GM23338 (cell line): ENCODE data around the gene DOCK7. TPM values are rescaled to one million over a fixed set of nuclear protein-coding genes. Genes with fewer than 3 reads are reported as not detected.

Source experiments
- ATAC-seq: fragments of 200-7000 bp; cut with Tn5 transposase; 3 replicates; pipeline ENCODE4 v1.9.1; 2020
- DNase-seq: peaks from one replicate; pipeline ENCODE4 v3.0.0-alpha.2; 2015; ENCODE audit warnings: low spot score
- H2AFZ ChIP-seq: fragments of 200-600 bp; sonication (generic); 2 replicates; pipeline ENCODE4 v1.8.0; 2016; ENCODE audit warnings: antibody characterized with exemption, mild to moderate bottlenecking, moderate library complexity
- H3F3A ChIP-seq: fragments of 200-600 bp; sonication (generic); replicated peaks from 2 replicates; pipeline ENCODE4 v1.8.0; 2017; ENCODE audit warnings: antibody characterized with exemption, mixed run types, low read depth
- H3K27ac ChIP-seq: fragments of 200-600 bp; sonication (generic); 2 replicates; pipeline ENCODE4 v1.6.1; 2016; ENCODE audit warnings: low read depth
- H3K27me3 ChIP-seq: fragments of 200-600 bp; sonication (generic); 2 replicates; pipeline ENCODE4 v1.8.0; 2016; ENCODE audit warnings: mild to moderate bottlenecking, mixed run types, moderate library complexity; ENCODE audit not compliant: insufficient read depth
- H3K36me3 ChIP-seq: fragments of 200-600 bp; sonication (generic); 2 replicates; pipeline ENCODE4 v1.8.0; 2016; ENCODE audit warnings: mild to moderate bottlenecking; ENCODE audit not compliant: insufficient read depth
- H3K4me1 ChIP-seq: fragments of 200-600 bp; sonication (generic); 2 replicates; pipeline ENCODE4 v1.8.0; 2016; ENCODE audit warnings: mild to moderate bottlenecking, moderate library complexity; ENCODE audit not compliant: insufficient read depth
- H3K4me2 ChIP-seq: fragments of 200-600 bp; sonication (generic); 2 replicates; pipeline ENCODE4 v1.7.1; 2017; ENCODE audit warnings: mixed run types
- H3K4me3 ChIP-seq: fragments of 200-600 bp; sonication (generic); 2 replicates; pipeline ENCODE4 v1.6.1; 2016; ENCODE audit warnings: mixed run types
- H3K79me2 ChIP-seq: fragments of 200-600 bp; sonication (generic); replicated peaks from 2 replicates; pipeline ENCODE4 v1.8.0; 2017; ENCODE audit warnings: mild to moderate bottlenecking; ENCODE audit not compliant: insufficient read depth
- H3K9me2 ChIP-seq: fragments of 200-600 bp; sonication (generic); 2 replicates; pipeline ENCODE4 v1.8.0; 2017; ENCODE audit not compliant: insufficient read depth
- H4K20me1 ChIP-seq: fragments of 200-600 bp; sonication (generic); replicated peaks from 2 replicates; pipeline ENCODE4 v1.8.0; 2017; ENCODE audit warnings: mild to moderate bottlenecking; ENCODE audit not compliant: insufficient read depth
- H3K27ac Mint-ChIP-seq: 2 replicates; pipeline ENCODE4 v1.8.0; 2020; ENCODE audit warnings: inconsistent platforms, mild to moderate bottlenecking, moderate library complexity, mixed read lengths
- H3K27me3 Mint-ChIP-seq: 3 replicates; pipeline ENCODE4 v1.8.0; 2022; ENCODE audit warnings: low read depth, mild to moderate bottlenecking, moderate library complexity, mixed read lengths, inconsistent platforms; ENCODE audit not compliant: insufficient read depth, poor library complexity
- H3K36me3 Mint-ChIP-seq: 3 replicates; pipeline ENCODE4 v1.8.0; 2021; ENCODE audit warnings: low read depth, mild to moderate bottlenecking, inconsistent platforms, moderate library complexity, mixed read lengths
- H3K4me1 Mint-ChIP-seq: 3 replicates; pipeline ENCODE4 v1.8.0; 2020; ENCODE audit warnings: mild to moderate bottlenecking, inconsistent platforms, mixed read lengths
- H3K4me3 Mint-ChIP-seq: 3 replicates; pipeline ENCODE4 v1.8.0; 2021; ENCODE audit warnings: moderate library complexity, mild to moderate bottlenecking, inconsistent platforms, mixed read lengths
- H3K9me3 Mint-ChIP-seq: 3 replicates; pipeline ENCODE4 v1.8.0; 2020; ENCODE audit warnings: moderate library complexity, mild to moderate bottlenecking, inconsistent platforms, mixed read lengths
- ETS1 ChIP-seq: IDR thresholded peaks from 2 replicates; pipeline ENCODE4 v1.6.1; 2016; ENCODE audit warnings: antibody characterized with exemption
- EZH2 ChIP-seq: fragments of 200-600 bp; sonication (generic); IDR thresholded peaks from one replicate; pipeline ENCODE4 v1.8.0; 2017; ENCODE audit warnings: antibody characterized with exemption, mild to moderate bottlenecking, low read depth; ENCODE audit not compliant: unreplicated experiment
- JUNB ChIP-seq: IDR thresholded peaks from one replicate; pipeline ENCODE4 v1.6.1; 2016; ENCODE audit warnings: antibody characterized with exemption; ENCODE audit not compliant: unreplicated experiment
- NANOG ChIP-seq: IDR thresholded peaks from 2 replicates; pipeline ENCODE4 v1.6.1; 2016; ENCODE audit warnings: antibody characterized with exemption, borderline replicate concordance
- REST ChIP-seq: IDR thresholded peaks from one replicate; pipeline ENCODE4 v1.6.1; 2018; ENCODE audit warnings: antibody characterized with exemption; ENCODE audit not compliant: unreplicated experiment
- ZNF114 ChIP-seq: fragments of 250-450 bp; sonication (Bioruptor Pico); IDR thresholded peaks from 2 replicates; pipeline ENCODE4 v1.5.0; 2020; ENCODE audit warnings: mild to moderate bottlenecking, moderate library complexity
- polyA plus RNA-seq: library from polyadenylated mRNA; unstranded; fragments of >200 nt; fragmentation: Nextera tagmentation; extraction: Ambion mirVana; gene quantifications from 2 replicates; pipeline ENCODE4 v1.2.1, GENCODE V29; 2016
- total RNA-seq: library from RNA; depleted of rRNA; stranded (reverse); fragments of >200 nt; shearing (Covaris generic); gene quantifications from 2 replicates; pipeline ENCODE4 v1.2.3, GENCODE V29; 2014

Gene DOCK7
- total and polyA plus RNA-seq, 2 experiments from 2014 or later: 20.5 to 37.3 TPM

- no peak overlapping the region for H2AFZ ChIP-seq
- peaks cover 13% of the 10 kb centered on the region for H3K4me1 ChIP-seq
- H3K4me3 ChIP-seq: no peak overlapping the region
- H3K27me3 ChIP-seq: no peaks in the 10 kb centered on the region
- no peaks in the 10 kb centered on the region for H3K36me3 ChIP-seq
- no peaks in the 10 kb centered on the region for H4K20me1 ChIP-seq
- no peaks in the 10 kb centered on the region for H3K79me2 ChIP-seq
- DNase-seq: peak; percentile 67
- no peaks in the 10 kb centered on the region for H3K36me3 Mint-ChIP-seq
- no peaks in the 10 kb centered on the region for H3K27me3 Mint-ChIP-seq
- peak overlapping the region; percentile 90 for H3K27ac Mint-ChIP-seq
- peak overlapping the region; percentile 67 for H3K27ac ChIP-seq
- H3K4me2 ChIP-seq: peak overlapping the region; percentile 23
- ATAC-seq: peak; percentile 99
- H3K4me3 Mint-ChIP-seq: peak overlapping the region; percentile 20; the same call in 2 of the 3 replicates
- H3K9me2 ChIP-seq: no peaks in the 10 kb centered on the region
- no peaks in the 10 kb centered on the region for H3F3A ChIP-seq
- no peaks in the 10 kb centered on the region for H3K9me3 Mint-ChIP-seq
- peaks cover 25% of the 10 kb centered on the region for H3K4me1 Mint-ChIP-seq
- TF ChIP-seq JUNB (no peak), REST (no peak), ZNF114 (CRISPR knock-in tag) (no peak), EZH2 (no peak), NANOG (peak; percentile 6; the same call in 1 of the 2 replicates)
These were observed 102.6 kb downstream of the DOCK7 start for GRCh38 chr1:62585469-62586155.

- Histone ChIP-seq H3K4me1 (peaks cover 9% of the 10 kb centered on the region), H3K27ac (0 out of 2 replicates have a peak overlapping the region, but pooled peaks have one; percentile 20), H3K4me2 (no peak overlapping the region), H3K9me2 (no peaks in the 10 kb centered on the region), H3K27me3 (no peaks in the 10 kb centered on the region), H3F3A (no peaks in the 10 kb centered on the region), H3K4me3 (no peak overlapping the region), H4K20me1 (no peaks in the 10 kb centered on the region), H3K36me3 (no peaks in the 10 kb centered on the region), H2AFZ (no peak overlapping the region), H3K79me2 (no peaks in the 10 kb centered on the region)
- peaks cover 3% of the 10 kb centered on the region for H3K4me1 Mint-ChIP-seq
- DNase-seq: no peak
- H3K27ac Mint-ChIP-seq: no peak overlapping the region
- no peak for ATAC-seq
- peaks cover 5% of the 10 kb centered on the region; the same call in 1 of the 3 replicates for H3K9me3 Mint-ChIP-seq
- no peak overlapping the region for H3K4me3 Mint-ChIP-seq
- H3K36me3 Mint-ChIP-seq: peaks cover 9% of the 10 kb centered on the region
- no peaks in the 10 kb centered on the region for H3K27me3 Mint-ChIP-seq
- TF ChIP-seq NANOG (no peak), EZH2 (no peak), REST (no peak), ZNF114 (CRISPR knock-in tag) (no peak), ETS1 (no peak)
These were observed 114.5 kb downstream of the DOCK7 start for GRCh38 chr1:62573675-62574074.
